OCI-LY7 (cell line): ENCODE results near the gene ETV7. TPM values are rescaled to one million over a fixed set of nuclear protein-coding genes. Genes with fewer than 3 reads are reported as not detected.

Experiments used
- BruUV-seq: library from RNA; stranded (reverse); fragments of 400-500 nt; replicated peaks from 2 replicates; lab custom pipeline; 2021; lab: Mats Ljungman, UMichigan
- CTCF ChIA-PET: fragments of 300-600 bp; sonication (Branson Sonifier 250); formaldehyde crosslinking; loops from one replicate; lab custom pipeline; 2022; ENCODE audit warnings: antibody characterized with exemption; ENCODE audit not compliant: unreplicated experiment; lab: Charles Lee
- POLR2A ChIA-PET: fragments of 300-600 bp; sonication (Branson Sonifier 250); formaldehyde crosslinking; loops from one replicate; lab custom pipeline; 2022; ENCODE audit warnings: antibody characterized with exemption; lab: Charles Lee
- DNase-seq: peaks from one replicate; pipeline ENCODE4 v3.0.0-alpha.2; 2015; ENCODE audit warnings: low spot score
- H2AFZ ChIP-seq: fragments of 200-600 bp; sonication (generic), shearing (Covaris generic); 2 replicates; pipeline ENCODE4 v1.6.1; 2014; ENCODE audit warnings: mild to moderate bottlenecking, antibody characterized with exemption, low read length, moderate library complexity
- H3K27ac ChIP-seq: fragments of 200-600 bp; sonication (generic); 2 replicates; pipeline ENCODE4 v1.5.1; 2014; ENCODE audit warnings: mixed run types, low read depth, mild to moderate bottlenecking, moderate library complexity, low read length, inconsistent platforms; ENCODE audit not compliant: poor library complexity, severe bottlenecking
- H3K36me3 ChIP-seq: fragments of 200-600 bp; sonication (generic); 2 replicates; pipeline ENCODE4 v1.6.1; 2014; ENCODE audit warnings: mild to moderate bottlenecking, antibody characterized with exemption, low read length, moderate library complexity, mixed read lengths; ENCODE audit not compliant: insufficient read depth
- H3K4me1 ChIP-seq: fragments of 200-600 bp; sonication (generic); 2 replicates; pipeline ENCODE4 v1.5.1; 2014; ENCODE audit warnings: mild to moderate bottlenecking, low read length; ENCODE audit not compliant: insufficient read depth, poor library complexity, severe bottlenecking
- H3K4me2 ChIP-seq: fragments of 200-600 bp; sonication (generic); 2 replicates; pipeline ENCODE4 v1.6.1; 2014; ENCODE audit warnings: mild to moderate bottlenecking, low read length
- H3K4me3 ChIP-seq: fragments of 200-600 bp; sonication (generic); 2 replicates; pipeline ENCODE4 v1.5.1; 2014; ENCODE audit warnings: mild to moderate bottlenecking, low read depth, low read length; ENCODE audit not compliant: poor library complexity, severe bottlenecking
- H3K79me2 ChIP-seq: fragments of 200-600 bp; sonication (generic); 2 replicates; pipeline ENCODE4 v1.6.1; 2016; ENCODE audit warnings: low read depth, mild to moderate bottlenecking, low read length, moderate library complexity, mixed read lengths; ENCODE audit not compliant: insufficient read depth
- H3K9me2 ChIP-seq: fragments of 200-600 bp; sonication (generic); 2 replicates; pipeline ENCODE4 v1.6.1; 2016; ENCODE audit warnings: mild to moderate bottlenecking, low read length, mixed read lengths; ENCODE audit not compliant: insufficient read depth
- H3K9me3 ChIP-seq: fragments of 200-600 bp; sonication (generic); 2 replicates; pipeline ENCODE4 v1.6.1; 2014; ENCODE audit warnings: mild to moderate bottlenecking, mixed run types, low read length, mixed read lengths
- H4K20me1 ChIP-seq: fragments of 200-600 bp; sonication (generic); 2 replicates; pipeline ENCODE4 v1.6.1; 2014; ENCODE audit warnings: mild to moderate bottlenecking, antibody characterized with exemption, low read length, moderate library complexity, mixed read lengths; ENCODE audit not compliant: insufficient read depth
- CTCF ChIP-seq: fragments of 200-600 bp; sonication (generic); conservative IDR thresholded peaks from 2 replicates; pipeline ENCODE4 v1.5.1; 2014; ENCODE audit warnings: mild to moderate bottlenecking, antibody characterized with exemption, low read length, moderate library complexity, mixed read lengths
- EZH2phosphoT487 ChIP-seq: fragments of 200-600 bp; sonication (generic); IDR thresholded peaks from 2 replicates; pipeline ENCODE4 v1.6.1; 2018; ENCODE audit warnings: low read depth, borderline replicate concordance, mild to moderate bottlenecking, mixed run types, antibody characterized with exemption, low read length, moderate library complexity, mixed read lengths
- intact Hi-C: fragments of 100-400 bp; cut with micrococcal nuclease; formaldehyde crosslinking; loops from one replicate; pipeline ENCODE4 v1.10.0; 2022; ENCODE audit not compliant: unreplicated experiment
- total RNA-seq, 2 experiments: library from RNA; depleted of rRNA in 1 of 2; stranded (reverse); fragments of >200 nt in 1 of 2; shearing (Covaris generic) in 1 of 2; gene quantifications; 2 replicates each; pipeline ENCODE4 v1.2.3, GENCODE V29; 2014 to 2022

ETV7 gene
- total RNA-seq, 2 experiments from 2014 or later = not detected

GRCh38 chr6:36352477-36353157 lies 34.9 kb downstream of the ETV7 start:
- Histone ChIP-seq H3K79me2 (no peaks in the 10 kb centered on the region), H3K9me2 (no peaks in the 10 kb centered on the region), H4K20me1 (no peaks in the 10 kb centered on the region), H3K4me1 (no peaks in the 10 kb centered on the region), H3K27ac (no peak overlapping the region), H3K9me3 (0 out of 2 replicates have a peak, but pooled peaks cover 4% of the 10 kb centered on the region), H3K4me2 (no peak overlapping the region), H3K36me3 (no peaks in the 10 kb centered on the region), H2AFZ (no peak overlapping the region), H3K4me3 (no peak overlapping the region)
- no TSS peak for BruUV-seq
- TF ChIP-seq CTCF = no peak
- TF ChIP-seq EZH2phosphoT487 = no peak
- no peak for DNase-seq
- ChIA-PET POLR2A (no interaction called here), CTCF (no interaction called here)
- intact Hi-C loops = no loop called here

DNA sequence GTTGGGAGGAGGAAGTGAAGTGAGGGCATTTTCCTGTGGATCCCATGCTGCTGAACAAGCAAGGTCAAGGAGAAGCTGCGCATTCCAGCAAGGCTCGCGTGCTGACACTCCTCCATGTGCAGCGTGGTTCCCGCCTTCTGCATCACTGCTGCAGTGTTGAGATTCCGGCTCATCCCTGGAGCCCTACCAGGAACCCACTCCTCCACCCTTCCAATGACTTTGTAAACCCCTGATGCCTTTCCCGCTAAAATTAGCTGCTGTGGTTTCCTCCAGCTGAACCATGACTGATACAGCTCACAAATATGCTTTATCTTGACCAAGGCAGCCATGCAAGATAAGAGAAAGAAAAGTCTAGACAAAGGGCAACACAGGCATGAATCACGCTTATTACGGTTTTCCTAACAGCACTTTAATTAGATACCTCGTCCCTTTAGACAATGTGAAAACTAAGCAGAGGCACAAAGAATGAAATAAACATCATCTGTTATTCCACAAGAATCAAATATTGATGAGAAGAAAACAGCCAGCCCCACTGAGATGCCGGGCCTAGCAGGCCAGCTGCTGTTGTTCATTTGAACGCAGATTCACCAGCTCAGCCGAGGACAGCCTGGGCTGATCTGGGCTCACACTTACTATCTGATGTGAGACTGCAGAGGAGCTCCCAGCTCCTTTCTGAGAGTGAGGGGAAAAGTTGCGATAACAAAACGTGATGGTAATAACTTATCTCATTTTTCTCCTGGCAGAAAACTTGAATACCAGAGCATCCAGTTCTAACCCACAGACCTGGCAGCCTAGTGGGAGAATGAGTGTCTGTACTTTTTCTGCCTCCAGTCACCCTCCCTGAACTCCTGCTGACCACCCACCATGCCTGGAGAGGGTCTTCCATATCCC lies 36.5 kb downstream of the ETV7 start:
- Histone ChIP-seq H3K9me3 (0 out of 2 replicates have a peak, but pooled peaks cover 4% of the 10 kb centered on the region), H2AFZ (no peak overlapping the region), H3K4me3 (no peak overlapping the region), H3K79me2 (no peaks in the 10 kb centered on the region), H3K4me2 (no peak overlapping the region), H4K20me1 (no peaks in the 10 kb centered on the region), H3K9me2 (no peaks in the 10 kb centered on the region), H3K4me1 (no peaks in the 10 kb centered on the region), H3K36me3 (no peaks in the 10 kb centered on the region), H3K27ac (no peak overlapping the region)
- POLR2A ChIA-PET = interaction anchor here (0.6 to 0.7 kb wide), 2 partner anchors 737 to 794 kb away, joined by 3 read pairs; no protein-coding TSS in a partner anchor
- no peak for DNase-seq
- CTCF ChIA-PET = no interaction called here
- BruUV-seq = no TSS peak
- no peak for TF ChIP-seq CTCF
- TF ChIP-seq EZH2phosphoT487 = no peak
- intact Hi-C loops = no loop called here
